ENCODE measurements around the gene FOXP3.

Gene FOXP3

DNA sequence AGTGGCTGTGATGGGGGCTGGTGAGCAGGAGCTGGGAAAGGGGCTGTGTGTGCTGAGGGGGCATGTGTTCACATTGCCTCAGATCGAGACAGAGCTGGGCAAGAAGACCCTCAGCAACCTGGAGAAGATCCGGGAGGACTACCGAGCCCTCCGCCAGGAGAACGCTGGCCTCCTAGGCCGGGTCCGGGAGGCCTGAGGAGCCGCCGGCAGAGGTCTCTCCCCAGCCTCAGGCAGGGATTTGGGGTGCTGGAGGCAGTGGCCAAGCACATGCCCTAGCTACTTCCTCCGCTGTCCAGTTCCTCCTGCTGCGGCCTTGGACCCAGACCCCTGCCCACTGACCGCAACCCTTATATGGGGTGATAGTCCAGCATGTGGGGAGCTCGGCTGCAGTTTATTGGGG, 14.4 kb downstream of the FOXP3 start:
- no peak for DNase-seq (ENCODE audit: low read depth in 2 of 2)

DNA sequence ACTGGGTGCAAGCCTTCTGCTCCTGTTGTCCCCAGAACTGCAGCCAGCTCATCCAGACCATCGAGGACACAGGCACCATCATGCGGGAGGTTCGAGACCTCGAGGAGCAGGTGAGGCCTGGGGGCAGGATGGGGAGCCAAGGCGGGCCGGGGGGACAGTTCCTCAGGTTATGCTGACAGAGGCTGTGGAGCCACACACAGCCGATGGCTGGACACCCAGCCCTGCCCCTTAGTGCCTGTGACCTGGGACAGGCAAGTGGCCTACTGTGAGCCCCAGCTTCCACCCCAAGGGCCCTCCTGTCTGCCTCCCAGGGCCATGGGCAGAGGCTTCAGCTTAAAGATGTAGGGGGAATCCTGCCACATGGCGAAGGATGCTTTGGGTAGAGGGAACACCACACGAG, 14.9 kb downstream of the FOXP3 start:
- DNase-seq (ENCODE audit: low read depth in 2 of 2) = no peak

DNA sequence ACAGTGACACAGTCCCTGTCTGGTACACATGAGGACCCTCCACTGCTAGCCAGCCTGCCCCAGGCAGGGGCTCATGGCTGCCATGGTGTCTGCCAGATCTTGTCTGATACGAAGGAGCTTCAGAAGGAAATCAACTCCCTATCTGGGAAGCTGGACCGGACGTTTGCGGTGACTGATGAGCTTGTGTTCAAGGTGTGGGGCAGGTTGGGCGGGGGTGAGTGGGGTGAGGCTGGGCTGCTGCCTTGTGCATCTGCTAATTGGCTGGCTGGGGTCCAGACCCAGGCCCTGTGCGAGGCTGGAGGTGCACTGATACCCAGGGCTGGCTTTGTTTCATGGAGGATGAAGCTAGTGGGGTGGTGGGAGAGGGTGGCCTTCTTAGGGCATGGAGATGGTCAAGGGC, 15.4 kb downstream of the FOXP3 start:
- no peak for DNase-seq (ENCODE audit: low read depth in 2 of 2)

DNA sequence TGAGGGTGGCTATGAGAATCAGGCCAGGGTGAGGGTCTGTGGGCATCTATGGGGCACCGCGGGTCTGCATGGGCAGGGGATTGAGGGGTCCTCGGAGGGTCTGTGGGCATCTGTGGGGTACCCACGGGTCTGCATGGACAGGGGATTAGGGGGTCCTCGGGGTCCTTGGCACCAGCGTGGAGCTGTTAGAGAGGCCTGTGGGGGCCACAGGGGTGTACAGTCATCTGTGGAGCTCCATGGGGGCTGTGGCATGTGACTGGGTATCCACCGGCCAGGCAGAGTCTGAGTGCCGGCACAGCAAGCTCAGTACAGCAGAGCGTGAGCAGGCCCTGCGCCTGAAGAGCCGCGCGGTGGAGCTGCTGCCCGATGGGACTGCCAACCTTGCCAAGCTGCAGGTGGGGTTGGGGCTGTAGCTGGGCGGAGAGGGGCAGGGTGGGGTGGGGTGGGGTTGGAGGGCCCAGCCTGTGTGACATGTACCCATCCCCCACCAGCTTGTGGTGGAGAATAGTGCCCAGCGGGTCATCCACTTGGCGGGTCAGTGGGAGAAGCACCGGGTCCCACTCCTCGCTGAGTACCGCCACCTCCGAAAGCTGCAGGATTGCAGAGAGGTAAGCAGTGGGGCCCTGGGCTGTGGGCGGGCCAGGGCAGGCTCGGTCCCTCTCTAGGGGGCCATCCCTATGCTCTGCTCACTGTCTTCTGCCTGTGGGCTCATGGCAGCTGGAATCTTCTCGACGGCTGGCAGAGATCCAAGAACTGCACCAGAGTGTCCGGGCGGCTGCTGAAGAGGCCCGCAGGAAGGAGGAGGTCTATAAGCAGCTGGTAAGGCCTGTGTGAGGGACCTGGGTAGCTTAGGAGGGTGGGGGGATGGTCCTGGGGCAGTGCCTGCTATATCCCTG, 16.3 kb downstream of the FOXP3 start:
- DNase-seq (ENCODE audit: low read depth in 2 of 2) = no peak

DNA sequence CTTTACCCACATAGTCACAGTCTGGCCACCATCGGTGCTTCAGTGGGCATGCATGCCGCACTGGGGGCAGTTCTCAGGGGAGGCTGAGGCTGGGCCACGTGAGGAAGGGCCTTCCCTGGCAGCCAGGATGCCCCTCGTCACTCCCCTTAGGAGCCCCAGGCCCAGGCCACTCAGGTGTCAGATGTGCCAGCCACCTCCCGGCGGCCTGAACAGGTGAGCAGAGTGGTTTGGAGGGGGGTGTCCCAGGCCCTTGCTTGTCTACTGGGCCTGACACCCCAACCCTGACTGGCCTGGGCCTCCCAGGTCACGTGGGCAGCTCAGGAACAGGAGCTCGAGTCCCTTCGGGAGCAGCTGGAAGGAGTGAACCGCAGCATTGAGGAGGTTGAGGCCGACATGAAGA, 17.2 kb downstream of the FOXP3 start:
- DNase-seq (ENCODE audit: low read depth in 2 of 2) = no peak

DNA sequence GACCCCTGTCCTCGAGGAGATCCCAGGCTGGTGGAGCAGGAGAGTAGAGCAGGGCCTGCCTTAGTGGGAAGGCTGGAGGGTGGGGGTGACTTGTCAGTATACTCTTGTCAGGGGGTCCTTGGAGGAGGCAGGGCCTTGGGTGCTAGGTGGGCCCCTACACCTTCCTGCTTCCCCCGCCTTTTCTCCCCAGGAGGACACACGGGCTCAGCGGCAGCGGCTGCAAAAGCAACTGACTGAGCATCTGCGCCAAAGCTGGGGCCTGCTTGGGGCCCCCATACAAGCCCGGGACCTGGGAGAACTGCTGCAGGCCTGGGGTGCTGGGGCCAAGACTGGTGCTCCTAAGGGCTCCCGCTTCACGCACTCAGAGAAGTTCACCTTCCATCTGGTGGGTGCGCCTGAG, 18.0 kb downstream of the FOXP3 start:
- no peak for DNase-seq (ENCODE audit: low read depth in 2 of 2)

DNA sequence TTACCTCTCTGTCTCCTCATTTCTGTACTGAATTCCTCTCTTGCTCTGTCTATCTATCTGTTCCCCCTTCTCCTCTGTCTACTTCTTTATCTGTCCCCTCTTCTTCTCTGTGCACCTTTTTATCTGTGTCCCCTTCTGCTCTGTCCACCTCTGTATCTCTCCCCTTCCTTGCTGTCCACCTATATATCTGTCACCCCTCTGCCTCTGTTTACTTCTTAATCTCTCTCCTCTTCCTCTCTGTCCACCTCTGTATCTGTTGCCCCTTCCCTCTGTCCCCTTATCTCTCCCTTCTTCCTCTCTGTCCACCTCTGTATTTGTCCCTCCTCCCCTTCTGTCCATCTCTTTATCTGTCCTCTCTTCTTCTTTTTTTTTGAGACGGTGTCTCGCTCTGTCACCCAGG, 20.3 kb downstream of the FOXP3 start:
- no peak for DNase-seq (ENCODE audit: low read depth in 2 of 2)

DNA sequence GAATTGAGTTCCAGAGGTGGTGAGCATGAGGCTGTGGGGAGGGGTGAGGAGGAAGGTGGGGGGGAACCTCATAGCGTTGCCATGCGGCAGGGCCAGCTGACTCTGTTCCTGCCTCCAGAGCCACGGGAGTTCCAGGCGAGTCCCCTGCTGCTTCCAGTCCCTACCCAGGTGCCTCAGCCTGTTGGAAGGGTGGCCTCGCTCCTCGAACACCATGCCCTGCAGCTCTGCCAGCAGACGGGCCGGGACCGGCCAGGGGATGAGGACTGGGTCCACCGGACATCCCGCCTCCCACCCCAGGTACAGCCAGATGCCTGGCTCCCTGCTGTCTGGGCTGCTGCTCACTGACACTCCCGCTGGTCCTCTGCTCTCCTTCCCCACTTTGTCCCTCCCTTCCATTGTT, 21.3 kb downstream of the FOXP3 start:
- DNase-seq (ENCODE audit: low read depth in 2 of 2) = no peak

DNA sequence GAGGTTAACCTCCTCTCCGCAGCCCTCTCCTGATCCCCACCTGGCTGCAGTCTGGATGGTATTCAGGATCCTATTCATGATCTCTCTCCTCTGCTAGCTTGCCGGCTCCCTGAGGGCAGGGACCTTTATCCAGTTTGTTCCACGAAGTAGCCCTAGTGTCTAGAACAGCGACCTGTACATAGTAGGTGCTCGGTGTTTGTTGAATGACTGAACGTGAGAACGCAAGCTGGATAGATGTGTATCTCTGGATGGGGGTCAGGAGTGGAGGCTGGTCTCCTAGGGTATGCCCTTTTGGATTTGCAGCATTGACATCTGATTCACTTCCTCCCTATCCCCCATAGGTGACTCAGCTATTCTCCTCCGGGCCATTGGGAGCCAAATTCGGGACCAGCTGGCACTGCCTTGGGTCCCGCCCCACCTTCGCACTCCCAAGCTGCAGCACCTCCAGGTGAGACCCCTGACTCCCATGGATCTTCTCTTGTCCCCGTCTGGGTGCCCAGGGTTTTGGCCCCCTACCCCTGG, 21.9 kb downstream of the FOXP3 start:
- DNase-seq (ENCODE audit: low read depth in 2 of 2) = no peak

DNA sequence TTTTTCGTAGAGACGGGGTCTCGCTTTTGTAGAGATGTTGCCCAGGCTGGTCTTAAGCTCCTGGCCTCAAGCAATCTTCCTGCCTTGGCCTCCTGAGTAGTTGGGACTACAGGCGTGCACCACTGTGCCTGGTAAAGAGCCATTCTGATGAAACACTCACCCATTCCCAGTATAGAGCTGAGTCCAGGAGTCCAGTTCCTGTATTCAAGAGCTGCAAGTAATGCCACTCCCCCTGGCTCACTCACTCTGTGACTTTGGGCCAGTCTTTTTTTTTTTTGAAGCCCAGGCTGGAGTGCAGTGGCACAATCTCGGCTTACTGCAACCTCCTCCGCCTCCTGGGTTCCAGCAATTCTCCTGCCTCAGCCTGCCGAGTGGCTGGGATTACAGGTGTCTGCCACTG, 25.8 kb downstream of the FOXP3 start:
- no peak for DNase-seq (ENCODE audit: low read depth in 2 of 2)

DNA sequence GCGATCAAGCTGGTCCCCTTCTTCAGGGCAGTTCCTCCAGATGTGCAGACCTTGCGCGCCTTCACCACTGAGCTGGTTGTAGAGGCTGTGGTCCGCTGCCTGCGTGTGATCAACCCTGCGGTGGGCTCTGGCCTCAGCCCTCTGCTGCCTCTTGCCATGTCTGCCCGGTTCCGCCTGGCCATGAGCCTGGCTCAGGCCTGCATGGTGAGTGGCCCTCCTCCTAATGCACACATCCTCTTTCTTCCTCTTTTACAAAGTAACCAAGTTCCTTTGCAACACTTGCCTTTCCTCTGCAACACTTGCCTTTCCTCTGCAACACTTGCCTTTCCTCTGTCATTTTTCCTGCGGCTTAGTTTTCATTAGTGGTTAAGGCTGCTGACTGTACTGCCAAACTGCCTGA, 27.4 kb downstream of the FOXP3 start:
- no peak for DNase-seq (ENCODE audit: low read depth in 2 of 2)

DNA sequence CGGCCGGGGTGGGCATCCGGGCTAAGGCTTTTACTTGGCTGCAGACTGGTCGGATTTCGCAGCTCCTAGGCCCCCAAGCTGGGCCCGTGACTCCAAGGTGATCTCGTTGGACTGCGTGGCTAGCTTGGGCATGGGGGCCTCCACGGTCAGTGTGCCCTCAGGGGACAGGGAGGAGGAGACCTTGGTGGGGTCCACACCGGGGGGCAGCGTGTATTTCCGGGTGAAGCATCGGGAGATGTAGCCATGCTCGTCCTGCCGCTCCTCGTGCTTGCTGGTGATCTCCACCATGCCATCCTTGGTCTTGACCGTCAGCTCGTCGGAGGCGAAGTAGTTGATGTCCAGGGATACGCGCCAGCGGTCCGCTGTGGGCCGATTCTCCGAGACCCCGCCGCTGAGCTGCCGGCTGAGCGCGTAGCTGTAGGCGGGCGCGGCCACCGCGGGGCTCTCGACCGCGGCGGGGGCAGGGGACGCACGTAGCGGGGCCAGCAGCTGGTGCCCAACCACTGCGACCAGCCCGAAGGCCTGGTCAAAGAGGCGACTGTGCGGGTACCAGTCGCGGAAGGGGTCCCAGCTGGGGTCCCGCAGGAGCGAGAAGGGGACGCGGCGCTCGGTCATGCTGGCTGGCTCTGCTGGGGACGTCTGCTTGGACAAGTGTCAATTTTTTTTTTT, 30.5 kb downstream of the FOXP3 start:
- no peak for DNase-seq (ENCODE audit: low read depth in 2 of 2)

DNA sequence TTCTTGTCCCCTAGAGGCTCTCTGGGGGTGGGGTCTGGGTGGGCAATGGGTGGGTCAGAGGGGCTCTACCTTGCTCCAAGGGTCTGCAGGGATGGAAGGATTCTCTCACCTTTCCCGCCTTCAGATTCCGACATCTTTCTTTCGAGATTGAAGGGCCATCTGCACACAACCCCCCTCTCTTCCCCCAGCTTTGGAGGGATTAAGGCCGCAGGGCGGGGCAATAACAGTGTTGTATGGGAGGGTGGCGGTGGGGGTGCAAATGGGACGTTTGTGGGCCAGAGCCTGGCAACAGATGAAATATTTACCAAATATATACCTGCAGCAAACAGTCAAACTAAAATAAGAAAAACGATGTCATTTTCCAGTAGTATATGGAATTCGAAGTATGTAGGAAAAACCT, 31.3 kb downstream of the FOXP3 start, which contains the start of gene CACNA1F:
TSS of gene CACNA1F (minus strand) at position 165 of the 400 bp plus-strand sequence. CDS start at position 134, 31 bp downstream.
- DNase-seq (ENCODE audit: low read depth in 2 of 2) = no peak

DNA sequence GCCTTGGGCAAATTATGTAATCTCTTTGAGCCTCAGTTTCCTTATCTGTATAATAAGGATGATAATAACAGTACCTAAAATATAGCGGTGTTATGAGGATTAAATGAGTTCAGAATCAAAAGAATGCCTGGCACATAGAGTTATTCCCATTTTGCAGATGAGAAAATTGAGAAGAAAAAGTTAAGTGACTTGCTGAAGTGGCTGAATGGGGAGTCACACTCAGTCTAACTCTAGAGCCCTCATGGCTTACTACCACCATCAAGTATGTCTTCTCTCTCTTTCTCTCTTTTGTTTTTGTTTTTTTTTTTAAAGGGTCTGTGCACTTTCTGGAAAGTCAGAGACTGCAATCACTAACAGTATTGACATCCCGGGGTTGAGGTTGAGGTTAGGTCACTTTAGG, 32.0 kb downstream of the FOXP3 start:
- no peak for DNase-seq (ENCODE audit: low read depth in 2 of 2)

DNA sequence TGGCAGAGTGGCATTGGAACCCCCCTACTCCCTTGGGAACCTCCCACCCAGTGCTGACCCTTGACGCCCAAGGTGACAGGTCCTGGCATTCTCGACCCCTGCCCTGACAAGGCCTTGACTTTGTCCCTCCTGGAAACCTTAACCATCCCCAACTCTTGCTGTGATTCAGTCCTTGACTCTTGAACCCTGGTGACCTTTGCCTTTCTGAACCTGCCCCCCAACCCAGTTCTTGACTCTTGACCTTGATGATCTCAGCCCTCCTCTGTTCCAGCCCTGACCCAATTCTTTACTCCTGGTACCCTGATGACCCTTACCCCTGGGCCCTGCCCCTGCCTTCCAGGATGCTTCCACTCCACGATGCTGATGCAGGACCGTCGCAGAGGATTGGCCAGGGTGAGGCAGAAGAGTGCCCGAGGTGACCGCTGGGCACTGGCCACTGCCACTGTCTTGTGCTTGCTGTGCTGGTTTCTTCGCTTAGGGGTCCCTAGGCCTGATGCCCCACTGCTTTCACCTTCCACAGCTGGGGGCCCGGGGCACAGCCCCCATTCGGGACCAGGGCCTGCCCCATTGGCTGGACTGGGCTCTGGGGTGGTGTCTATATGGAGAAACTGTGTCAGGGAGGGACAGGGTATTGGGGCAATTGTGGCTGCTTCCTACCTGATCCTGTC, 33.0 kb downstream of the FOXP3 start:
- DNase-seq (ENCODE audit: low read depth in 2 of 2) = no peak

DNA sequence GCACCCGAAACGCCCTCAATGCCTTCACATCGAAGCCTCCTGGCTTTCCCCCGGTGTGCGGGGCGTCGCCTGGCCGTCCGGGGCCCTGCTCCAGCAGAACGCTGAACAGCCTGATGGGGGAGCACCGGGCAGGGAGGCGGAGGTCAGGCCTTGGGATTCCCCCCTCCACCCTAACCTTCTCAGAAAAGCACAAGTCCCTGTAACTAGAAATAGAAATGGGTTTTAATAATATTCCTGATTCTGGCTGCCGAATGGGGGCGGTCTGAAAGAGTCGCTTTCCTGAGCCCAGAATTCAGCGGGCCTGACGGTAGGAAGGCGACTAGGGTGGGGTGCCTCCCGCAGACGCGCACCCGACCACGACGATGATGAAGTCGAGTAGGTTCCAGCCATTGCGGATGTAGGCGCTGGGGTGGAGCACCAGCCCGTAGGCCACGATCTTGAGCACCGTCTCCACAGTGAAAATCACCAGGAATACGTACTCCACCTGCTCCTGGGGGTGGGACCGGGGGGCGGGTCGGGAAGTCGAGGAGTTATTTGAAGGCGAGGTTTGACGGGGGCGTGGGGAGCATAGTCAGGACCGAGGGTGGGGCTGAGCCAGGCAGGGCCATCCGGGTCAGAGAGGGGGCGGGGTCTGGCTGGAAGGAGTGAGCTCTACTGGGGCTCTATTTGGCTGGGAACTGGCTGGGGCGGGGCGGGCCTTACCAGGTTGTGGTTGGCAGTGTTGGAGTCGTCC, 33.8 kb downstream of the FOXP3 start:
- DNase-seq (ENCODE audit: low read depth in 2 of 2) = no peak

DNA sequence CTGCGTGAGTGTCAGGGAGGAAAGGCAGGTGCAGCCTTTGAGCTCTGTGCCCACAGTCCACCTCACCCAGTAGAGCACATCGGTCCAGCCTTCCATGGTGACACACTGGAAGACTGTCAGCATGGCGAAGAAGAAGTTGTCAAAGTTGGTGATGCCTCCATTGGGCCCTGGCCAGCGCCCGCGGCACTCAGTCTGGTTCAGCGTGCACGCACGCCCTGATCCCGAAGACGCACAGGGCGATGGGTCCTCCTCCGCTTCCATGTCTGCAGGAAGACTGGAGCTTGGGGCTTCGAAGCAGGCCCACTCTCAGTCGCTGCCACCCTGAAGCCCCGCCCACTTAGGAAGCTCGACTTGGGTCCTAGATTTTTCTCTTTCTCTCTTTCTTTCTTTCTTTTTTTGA, 36.3 kb downstream of the FOXP3 start:
- DNase-seq (ENCODE audit: low read depth in 2 of 2) = no peak

DNA sequence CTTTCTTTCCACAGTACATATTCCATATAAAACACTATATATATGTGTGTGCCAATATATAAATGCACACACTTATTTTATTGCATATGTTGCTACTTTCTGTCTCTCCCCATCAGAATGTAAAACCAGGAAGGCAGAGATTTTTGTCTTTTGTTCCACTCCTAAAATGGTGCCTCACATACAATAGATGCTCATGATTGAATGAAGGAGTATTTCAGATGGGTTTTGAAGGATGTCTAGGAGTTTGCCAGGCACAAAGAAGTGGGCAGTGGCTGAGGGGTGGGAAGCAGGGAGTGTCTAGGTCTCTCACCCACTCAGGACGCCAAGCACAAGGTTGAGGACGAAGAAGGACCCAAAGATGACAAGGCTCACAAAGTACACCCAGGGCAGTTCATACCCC, 36.8 kb downstream of the FOXP3 start:
- DNase-seq (ENCODE audit: low read depth in 2 of 2) = no peak

DNA sequence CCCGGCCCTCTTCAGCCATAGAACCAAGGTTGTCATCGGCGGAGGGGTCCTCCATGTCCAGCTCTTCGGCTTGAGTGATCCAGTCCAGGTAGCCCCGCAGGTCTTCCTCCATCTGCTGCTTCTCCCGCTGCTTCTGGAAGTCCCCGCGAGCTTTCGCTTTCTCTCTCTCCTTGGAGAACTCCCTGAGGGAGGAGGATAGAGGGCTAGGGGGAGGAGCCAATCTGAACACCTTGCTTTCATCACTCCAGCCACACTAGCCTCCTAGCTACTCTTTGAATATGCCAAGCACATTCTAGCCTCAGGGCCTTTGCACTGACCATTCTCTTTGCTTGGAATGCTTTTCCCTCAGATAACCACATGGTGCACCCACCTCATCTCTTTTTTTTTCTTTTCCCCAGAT, 37.6 kb downstream of the FOXP3 start:
- DNase-seq (ENCODE audit: low read depth in 2 of 2) = no peak

DNA sequence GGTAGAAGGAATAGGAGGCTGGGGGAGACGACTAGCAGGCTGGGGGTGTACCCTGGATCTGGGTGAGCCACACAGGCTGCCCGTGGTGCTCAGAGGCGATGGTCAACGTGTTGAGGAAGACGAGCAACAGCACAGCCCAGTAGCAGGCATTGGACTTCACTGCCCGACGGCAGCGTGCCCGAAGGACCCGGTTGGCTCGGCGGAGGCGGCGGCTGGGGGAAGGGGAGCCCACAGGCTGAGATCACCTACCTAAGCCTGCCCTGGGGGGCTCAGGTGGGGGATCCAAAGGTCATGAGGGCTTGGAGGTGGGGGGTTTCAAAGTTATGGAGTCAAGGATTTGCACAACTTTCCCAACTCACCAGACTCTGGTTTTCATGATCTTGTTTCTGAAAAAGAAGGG, 38.7 kb downstream of the FOXP3 start:
- DNase-seq (ENCODE audit: low read depth in 2 of 2) = no peak

DNA sequence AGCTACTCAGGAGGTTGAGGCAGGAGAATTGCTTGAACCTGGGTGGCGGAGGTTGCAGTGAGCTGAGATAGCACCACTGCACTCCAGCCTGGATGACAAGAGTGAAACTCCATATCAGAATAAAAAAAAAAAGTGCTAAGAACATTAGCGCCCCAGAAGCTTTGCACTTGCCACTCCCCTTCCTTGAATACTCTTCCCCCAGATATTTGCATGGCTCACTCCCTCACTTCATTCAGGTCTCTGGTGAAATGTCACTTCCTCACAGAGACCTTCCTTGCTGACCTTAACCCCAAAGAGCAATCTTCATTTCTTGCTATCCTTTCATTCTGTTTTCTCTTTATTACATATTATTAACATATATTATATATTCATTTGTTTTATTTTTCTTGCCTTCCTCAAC, 42.6 kb downstream of the FOXP3 start:
- DNase-seq (ENCODE audit: low read depth in 2 of 2) = no peak

DNA sequence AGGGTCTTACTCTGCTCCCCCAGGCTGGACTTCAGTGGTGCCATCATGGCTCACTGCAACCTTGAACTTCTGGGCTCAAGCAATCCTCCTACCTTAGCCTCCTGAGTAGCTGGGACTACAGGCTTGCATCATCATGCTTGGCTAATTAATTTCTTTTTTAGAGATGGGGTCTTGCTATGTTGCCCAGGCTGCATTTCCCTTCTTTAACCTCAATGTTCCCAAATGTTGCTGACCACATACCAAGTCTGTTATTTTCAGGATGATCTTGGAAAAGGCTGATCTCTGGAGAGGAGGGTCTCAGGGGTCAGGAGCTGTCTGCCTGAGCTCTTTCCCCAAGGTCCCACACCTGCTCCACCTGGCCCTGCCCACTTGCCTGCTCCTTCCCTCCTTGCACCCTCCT, 44.4 kb downstream of the FOXP3 start:
- DNase-seq (ENCODE audit: low read depth in 2 of 2) = no peak
